Heart left ventricle (tissue), 16 donors: ENCODE data around the gene SPPL2C. TPM values are rescaled to one million over a fixed set of nuclear protein-coding genes. Genes with fewer than 3 reads are reported as not detected.

Experiments
- ATAC-seq, 4 donors: fragments of 200-7000 bp; cut with Tn5 transposase; one replicate each; pipeline ENCODE4 v1.9.1; 2020 to 2022; ENCODE audit warnings: moderate library complexity in 4 of 4, mild to moderate bottlenecking in 3 of 4, moderate number of reproducible peaks in 1 of 4
- DNase-seq, 5 donors: peaks; one replicate each; pipeline ENCODE4 v3.0.0-alpha.2; 2020
- H3K27ac ChIP-seq, 12 donors: fragments of 200-600 bp; sonication (generic) in 4 of 12; one replicate each; pipeline versions ENCODE4 v1.5.0 to v1.8.0; 2016 to 2022; ENCODE audit warnings: mild to moderate bottlenecking in 2 of 12
- H3K27me3 ChIP-seq, 9 donors: fragments of 200-600 bp; sonication (generic) in 2 of 9; one replicate each; pipeline versions ENCODE4 v1.5.1 to v1.8.0; 2016 to 2022; ENCODE audit warnings: mild to moderate bottlenecking in 3 of 9
- H3K36me3 ChIP-seq, 9 donors: fragments of 200-600 bp; sonication (generic) in 2 of 9; one replicate each; pipeline versions ENCODE4 v1.5.0 to v1.8.0; 2018 to 2022; ENCODE audit warnings: mild to moderate bottlenecking in 2 of 9
- H3K4me1 ChIP-seq, 12 donors: fragments of 200-600 bp; sonication (generic) in 4 of 12; one replicate each; pipeline versions ENCODE4 v1.5.0 to v1.8.0; 2016 to 2022; ENCODE audit warnings: mild to moderate bottlenecking in 3 of 12
- H3K4me3 ChIP-seq, 12 donors: fragments of 200-600 bp; sonication (generic) in 4 of 12; one replicate each; pipeline versions ENCODE4 v1.5.0 to v1.8.0; 2017 to 2022; ENCODE audit warnings: mild to moderate bottlenecking in 9 of 12, moderate library complexity in 4 of 12
- H3K9me3 ChIP-seq, 12 donors: fragments of 200-600 bp; sonication (generic) in 4 of 12; one replicate each; pipeline versions ENCODE4 v1.5.0 to v1.8.0; 2016 to 2022; ENCODE audit warnings: mild to moderate bottlenecking in 1 of 12
- CTCF ChIP-seq, 12 donors: fragments of 200-600 bp; sonication (generic) in 4 of 12; IDR thresholded peaks; one replicate each; pipeline versions ENCODE4 v1.5.0 to v1.8.0; 2018 to 2022; ENCODE audit warnings: antibody characterized with exemption in 12 of 12, mild to moderate bottlenecking in 5 of 12
- POLR2A ChIP-seq, 2 donors: fragments of 450-650 bp; IDR thresholded peaks; one replicate each; pipeline ENCODE4 v1.6.1; 2017; ENCODE audit warnings: antibody characterized with exemption in 2 of 2, mild to moderate bottlenecking in 2 of 2, moderate library complexity in 2 of 2
- WGBS, 4 donors: extraction: QIAGEN DNeasy Blood & Tissue Kit in 2 of 4; methylation state at CpG; one replicate each; pipeline versions ENCODE4 v1.1.5 to v1.1.7; 2013 to 2018; 5-methylcytosine and 5-hydroxymethylcytosine counted together
- intact Hi-C, 10 donors: fragments of 100-400 bp; cut with DNase I; formaldehyde crosslinking; loops; one replicate each; pipeline versions ENCODE4 v1.11.1 to v1.14.2; 2022
- polyA plus RNA-seq, 2 donors: library from polyadenylated mRNA; stranded (reverse); fragments of 200-250 nt; gene quantifications; one replicate each; pipeline ENCODE4 v1.2.3, GENCODE V29; 2013
- total RNA-seq, 9 donors: library from RNA; depleted of rRNA in 2 of 9; stranded (reverse); fragments of >200 nt in 2 of 9; fragmentation: NEBNext Ultra II Directional in 3 of 9; extraction: Animal tissue kit (Norgen Biotek cat#: 25700) in 3 of 9; gene quantifications; one replicate each; pipeline versions ENCODE4 v1.1.0 to v1.2.4, GENCODE V29; 2016 to 2023
- donor health status: ischemic (EF 13 %, LVEDD 7.1; RV severe dilation, severe dysfunction).
- donor health status: healthy with polysubstance abuse.
- donor health status: DM: no; HTN: yes; CAD: no.
- donor health status: DM: no; HTN: no; CAD: no.
- donor health status: ischemic (EF 25% LVEDD 6.9; RV normal size, moderate dysfunction).
- donor health status: ischemic (EF 25% LVEDD 5.7; RV mildly dilated, moderate dysfunction).
- donor health status: healthy.
- donor health status: DM: yes; HTN: yes; CAD: no.
- donor health status: ischemic (EF 35%, LVEDD 5.7; RV mildly dilated, moderate dysfunction).
- donor health status: nonischemic (EF 11% LVEDD 7.7; RV severe dilation, severe dysfunction).
- donor health status: DM: yes; HTN: yes; CAD: no.
- donor health status: PGD.
- donor health status: ischemic (EF 29% LVEDD 5.4; RV normal size, mild dysfunction).
- donor health status: nonischemic (EF 23%, LVEDD 6.1; RV moderate dilation, normal function).

SPPL2C gene
- total and polyA plus RNA-seq, 11 donors, result not detected

DNA sequence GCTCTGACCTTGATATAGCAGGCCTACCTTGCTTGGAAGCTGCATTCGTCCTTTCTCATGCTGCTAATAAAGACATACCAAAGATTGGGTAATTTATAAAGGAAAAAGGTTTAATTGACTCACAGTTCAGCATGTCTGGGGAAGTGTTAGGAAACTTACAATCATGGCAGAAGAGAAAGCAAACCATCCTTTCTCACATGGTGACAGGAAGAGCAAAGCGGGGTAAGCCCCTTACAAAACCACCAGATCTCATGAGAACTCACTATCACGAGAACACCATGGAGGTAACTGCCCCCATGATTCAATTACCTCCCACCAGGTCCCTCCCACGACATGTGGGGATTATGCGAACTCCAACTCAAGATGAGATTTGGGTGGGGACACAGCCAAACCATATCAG lies 43.7 kb downstream of the SPPL2C start:
- no peak overlapping the region for H3K4me3 ChIP-seq
- no peaks in the 10 kb centered on the region for H3K36me3 ChIP-seq
- H3K27me3 ChIP-seq, result peaks cover 0 to 10% (median 0%) of the 10 kb centered on the region in 9 donors
- intact Hi-C loops, result no loop called here
- ATAC-seq, result no peak
- peaks cover 0 to 7% (median 0%) of the 10 kb centered on the region in 12 donors for H3K9me3 ChIP-seq
- H3K27ac ChIP-seq, result no peak overlapping the region
- no peak for TF ChIP-seq POLR2A (IDR thresholded peaks at IDR 0.05)
- no peak for TF ChIP-seq CTCF (IDR thresholded peaks at IDR 0.05)
- WGBS, 4 donors, result 45 to 54% (median 52%) methylated on average over 5 of the region's 5 CpGs
- DNase-seq, result no peak
- H3K4me1 ChIP-seq, result no peaks in the 10 kb centered on the region

DNA sequence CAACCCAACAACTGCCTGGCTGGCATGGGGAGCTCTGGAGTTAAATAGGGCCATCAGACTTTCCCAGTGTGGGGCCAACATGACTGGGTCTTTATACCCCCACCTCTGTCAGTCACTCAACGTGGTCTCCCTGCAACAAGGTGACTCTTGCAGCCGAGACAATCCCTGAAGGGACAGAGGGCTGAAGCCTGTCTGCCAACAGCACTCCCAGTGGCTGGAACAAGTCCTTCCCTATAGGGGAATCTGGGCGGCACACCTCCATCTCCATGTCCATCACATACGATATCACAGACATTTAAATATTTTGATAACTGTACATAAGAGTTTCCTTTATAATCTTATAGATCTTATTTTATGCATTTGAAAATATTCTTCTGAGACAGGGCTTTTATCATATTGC lies 44.9 kb downstream of the SPPL2C start:
- TF ChIP-seq POLR2A (IDR thresholded peaks at IDR 0.05) (no peak), CTCF (IDR thresholded peaks at IDR 0.05) (peak in 2 of 12 donors; percentile 9 to 10)
- 29 to 34% (median 33%) methylated on average over 4 of the region's 4 CpGs for WGBS, 4 donors

GRCh38 chr17:45893725-45894021 lies 49.0 kb downstream of the SPPL2C start:
- intact Hi-C loops, result loop anchor here in 8 of 10 donors (1.0 to 10.0 kb wide), 6 partner anchors 49 to 59 kb away; no protein-coding TSS in a partner anchor
- DNase-seq, result no peak
- ATAC-seq, result no peak
- Histone ChIP-seq H3K36me3 (no peaks in the 10 kb centered on the region), H3K27ac (peak overlapping the region in 11 of 12 donors; percentile 55 to 88 (median 68)), H3K4me3 (peak overlapping the region in 11 of 12 donors; percentile 54 to 95 (median 80)), H3K27me3 (peaks cover 0 to 49% (median 21%) of the 10 kb centered on the region in 9 donors), H3K4me1 (peaks cover 0 to 37% (median 17%) of the 10 kb centered on the region in 12 donors), H3K9me3 (no peaks in the 10 kb centered on the region)
- TF ChIP-seq POLR2A (IDR thresholded peaks at IDR 0.05), result no peak
- no peak for TF ChIP-seq CTCF (IDR thresholded peaks at IDR 0.05)
- 47 to 61% (median 56%) methylated on average over 7 of the region's 7 CpGs for WGBS, 4 donors

More for the DNA sequence above, 44.9 kb downstream of the SPPL2C start:
- DNase-seq (no peak), ATAC-seq (no peak)
- intact Hi-C loops, result no loop called here
- peaks cover 0 to 7% (median 1%) of the 10 kb centered on the region in 12 donors for H3K4me1 ChIP-seq
- no peak overlapping the region for H3K27ac ChIP-seq
- peaks cover 0 to 4% (median 0%) of the 10 kb centered on the region in 12 donors for H3K9me3 ChIP-seq
- H3K27me3 ChIP-seq, result peaks cover 0 to 10% (median 0%) of the 10 kb centered on the region in 9 donors
- no peak overlapping the region for H3K4me3 ChIP-seq
- H3K36me3 ChIP-seq, result no peaks in the 10 kb centered on the region

GRCh38 chr17:45894022-45894784 lies 49.5 kb downstream of the SPPL2C start, which contains the start of gene MAPT:
Gene MAPT (plus strand): TSS chr17:45894554. CDS start chr17:45962338, 67,784 bp downstream.
- peaks cover 0 to 55% (median 21%) of the 10 kb centered on the region in 9 donors for H3K27me3 ChIP-seq
- no peaks in the 10 kb centered on the region for H3K36me3 ChIP-seq
- peak; percentile 91 to 96 (median 93) for DNase-seq
- TF ChIP-seq POLR2A (IDR thresholded peaks at IDR 0.05), result peak in 1 of 2 donors; percentile 40
- peak; percentile 77 to 100 (median 98) for TF ChIP-seq CTCF (IDR thresholded peaks at IDR 0.05)
- H3K4me1 ChIP-seq, result peaks cover 0 to 37% (median 17%) of the 10 kb centered on the region in 12 donors
- H3K9me3 ChIP-seq, result no peaks in the 10 kb centered on the region
- H3K27ac ChIP-seq, result peak within 1 kb of the TSS in 11 of 12 donors; percentile 55 to 88 (median 68)
- intact Hi-C loops, result loop anchor here in 8 of 10 donors (1.0 to 10.0 kb wide), 6 partner anchors 48 to 59 kb away; no protein-coding TSS in a partner anchor
- peak; percentile 83 to 97 (median 96) for ATAC-seq
- peak within 1 kb of the TSS; percentile 54 to 95 (median 82) for H3K4me3 ChIP-seq
- WGBS, 4 donors, result 2 to 5% (median 3%) methylated on average over 53 to 97 of the region's 97 CpGs
